Endothelial cell of umbilical vein (primary cell): ENCODE data around the gene OR6C6. TPM values are rescaled to one million over a fixed set of nuclear protein-coding genes. Genes with fewer than 3 reads are reported as not detected.

Experiments
- BruUV-seq: library from RNA; stranded (reverse); fragments of 400-500 nt; replicated peaks from 2 replicates; lab custom pipeline; 2021; lab: Mats Ljungman, UMichigan
- CTCF ChIA-PET: fragments of 300-600, 350-600 bp; sonication (Branson Sonifier 250); formaldehyde crosslinking; loops from one replicate; lab custom pipeline; 2021; ENCODE audit warnings: antibody characterized with exemption, inconsistent platforms; lab: Charles Lee
- POLR2A ChIA-PET: fragments of 300-600, 350-600 bp; sonication (Branson Sonifier 250); formaldehyde crosslinking; loops from one replicate; lab custom pipeline; 2021; ENCODE audit warnings: antibody characterized with exemption, inconsistent platforms; lab: Charles Lee
- DNase-seq: peaks from one replicate; pipeline ENCODE4 v3.0.0-alpha.2; 2011; ENCODE audit warnings: low read depth, low spot score
- FAIRE-seq: peaks from 2 replicates; lab custom pipeline; 2011; peaks lifted over from hg19 to GRCh38; lab: Jason Lieb, UNC
- H2AFZ ChIP-seq: 2 replicates; pipeline ENCODE4 v1.6.0; 2012; ENCODE audit warnings: low read depth, low read length, control low read depth, inconsistent platforms
- H3K27ac ChIP-seq: 2 replicates; pipeline ENCODE4 v1.5.1; 2011; ENCODE audit warnings: low read depth, mild to moderate bottlenecking, control low read depth, low read length, moderate library complexity; ENCODE audit not compliant: insufficient read depth
- H3K27me3 ChIP-seq, 2 experiments: 2 replicates each; pipeline versions ENCODE4 v1.6.0 to v1.6.1; 2011; ENCODE audit warnings: low read length in 2 of 2, mixed read lengths in 1 of 2; ENCODE audit not compliant: control insufficient read depth in 2 of 2, insufficient read depth in 2 of 2
- H3K36me3 ChIP-seq, 2 experiments: 2 replicates in 1 of 2; 3 replicates in 1 of 2; pipeline ENCODE4 v1.5.1; 2011; ENCODE audit warnings: low read length in 2 of 2, mild to moderate bottlenecking in 1 of 2, moderate library complexity in 1 of 2; ENCODE audit not compliant: control insufficient read depth in 2 of 2, insufficient read depth in 2 of 2; ENCODE audit errors: extremely low read depth in 1 of 2
- H3K4me1 ChIP-seq: 3 replicates; pipeline ENCODE4 v1.5.1; 2011; ENCODE audit warnings: mild to moderate bottlenecking, low read length; ENCODE audit not compliant: control insufficient read depth, insufficient read depth; ENCODE audit errors: extremely low read depth
- H3K4me2 ChIP-seq: 2 replicates; pipeline ENCODE4 v1.6.1; 2011; ENCODE audit warnings: low read length, control low read depth, mixed read lengths; ENCODE audit not compliant: insufficient read depth
- H3K4me3 ChIP-seq, 3 experiments: fragments of 200-600 bp in 1 of 3; sonication (generic), shearing (Covaris generic) in 1 of 3; replicated peaks in 1 of 3; 2 replicates each; pipeline ENCODE4 v1.5.1; 2011 to 2016; ENCODE audit warnings: control low read depth in 3 of 3, low read length in 3 of 3, mild to moderate bottlenecking in 2 of 3, inconsistent platforms in 1 of 3, low read depth in 1 of 3, moderate library complexity in 1 of 3; ENCODE audit not compliant: insufficient read depth in 1 of 3
- H3K79me2 ChIP-seq: 2 replicates; pipeline ENCODE4 v1.6.0; 2012; ENCODE audit warnings: low read length, inconsistent platforms; ENCODE audit not compliant: control insufficient read depth, insufficient read depth
- H3K9ac ChIP-seq: replicated peaks from 2 replicates; pipeline ENCODE3; 2011; ENCODE audit warnings: low read length, control low read depth; ENCODE audit not compliant: insufficient read depth; ENCODE audit errors: extremely low read depth
- H3K9me1 ChIP-seq: replicated peaks from 3 replicates; pipeline ENCODE4 v1.6.0; 2011; ENCODE audit warnings: mild to moderate bottlenecking, low read length; ENCODE audit not compliant: control insufficient read depth, insufficient read depth; ENCODE audit errors: extremely low read depth
- H3K9me3 ChIP-seq: replicated peaks from 2 replicates; pipeline ENCODE4 v1.5.1; 2012; ENCODE audit warnings: low read length, inconsistent platforms; ENCODE audit not compliant: control insufficient read depth, insufficient read depth
- H4K20me1 ChIP-seq: replicated peaks from 2 replicates; pipeline ENCODE3; 2011; ENCODE audit warnings: mild to moderate bottlenecking, low read length; ENCODE audit not compliant: control insufficient read depth, insufficient read depth; ENCODE audit errors: extremely low read depth
- EZH2 ChIP-seq: IDR thresholded peaks from 2 replicates; pipeline ENCODE4 v1.6.1; 2012; ENCODE audit warnings: borderline replicate concordance, low read depth, mild to moderate bottlenecking, moderate library complexity, low read length, inconsistent platforms; ENCODE audit not compliant: severe bottlenecking
- FOS ChIP-seq: IDR thresholded peaks from 2 replicates; pipeline ENCODE4 v1.6.1; 2011; ENCODE audit warnings: mild to moderate bottlenecking, low read length, moderate library complexity, borderline replicate concordance; ENCODE audit not compliant: insufficient read depth
- GATA2 ChIP-seq: IDR thresholded peaks from 2 replicates; pipeline ENCODE4 v1.7.0; 2011; ENCODE audit warnings: low read depth, mild to moderate bottlenecking, moderate library complexity, mixed read lengths, low read length; ENCODE audit not compliant: insufficient read length, insufficient read depth
- JUN ChIP-seq: IDR thresholded peaks from 2 replicates; pipeline ENCODE4 v1.6.1; 2011; ENCODE audit warnings: borderline replicate concordance, low read depth; ENCODE audit not compliant: insufficient read length, insufficient read depth
- MYC ChIP-seq: IDR thresholded peaks from one replicate; pipeline ENCODE4 v1.6.1; 2011; ENCODE audit warnings: mild to moderate bottlenecking, low read depth, low read length
- POLR2A ChIP-seq: IDR thresholded peaks from 2 replicates; pipeline ENCODE4 v1.6.1; 2012; ENCODE audit warnings: low read depth, mild to moderate bottlenecking, control low read depth, low read length
- POLR2AphosphoS5 ChIP-seq: IDR thresholded peaks from 2 replicates; pipeline ENCODE4 v1.6.1; 2012; ENCODE audit warnings: low read depth, mild to moderate bottlenecking, control low read depth, low read length, moderate library complexity; ENCODE audit not compliant: insufficient read depth
- dilution Hi-C: fragments of 300-500 bp; cut with MboI; formaldehyde crosslinking; loops from one replicate; pipeline ENCODE4 v1.15.0; 2019; ENCODE audit warnings: low sequenced_read_pairs; ENCODE audit not compliant: extremely low pct_ligation_motif_present
- intact Hi-C: fragments of 100-400 bp; cut with micrococcal nuclease; formaldehyde crosslinking; loops from one replicate; pipeline ENCODE4 v1.10.0; 2022
- polyA plus RNA-seq, 4 experiments: library from polyadenylated mRNA; depleted of rRNA in 3 of 4; stranded (reverse) in 3 of 4; unstranded in 1 of 4; fragments of >200 nt; gene quantifications; 2 replicates each; pipeline versions ENCODE4 v1.2.1 to v1.2.3, GENCODE V29; 2011 to 2012; ENCODE audit warnings: missing spikeins in 1 of 4
- total RNA-seq: library from RNA; stranded (reverse); gene quantifications from 2 replicates; pipeline ENCODE4 v1.2.3, GENCODE V29; 2021
- TF ChIP-seq, protein P1 (sequence below): IDR thresholded peaks from 2 replicates; pipeline ENCODE4 v1.6.1; 2011; ENCODE audit not compliant: insufficient read depth, insufficient read length
- TF ChIP-seq, protein P2 (sequence below), 2 donors: IDR thresholded peaks; 1 replicate in 1 of 2; 2 replicates in 1 of 2; pipeline ENCODE4 v1.5.1; 2011; ENCODE audit warnings: low read length in 2 of 2, mild to moderate bottlenecking in 2 of 2, moderate library complexity in 2 of 2, control low read depth in 1 of 2, inconsistent platforms in 1 of 2, low read depth in 1 of 2; ENCODE audit not compliant: insufficient read depth in 1 of 2; ENCODE audit errors: extremely low read depth in 1 of 2

Gene OR6C6
- total and polyA plus RNA-seq, 2 donors (not counting 3 experiments of a cell fraction or from before 2014, with no cell fraction given) = not detected

DNA sequence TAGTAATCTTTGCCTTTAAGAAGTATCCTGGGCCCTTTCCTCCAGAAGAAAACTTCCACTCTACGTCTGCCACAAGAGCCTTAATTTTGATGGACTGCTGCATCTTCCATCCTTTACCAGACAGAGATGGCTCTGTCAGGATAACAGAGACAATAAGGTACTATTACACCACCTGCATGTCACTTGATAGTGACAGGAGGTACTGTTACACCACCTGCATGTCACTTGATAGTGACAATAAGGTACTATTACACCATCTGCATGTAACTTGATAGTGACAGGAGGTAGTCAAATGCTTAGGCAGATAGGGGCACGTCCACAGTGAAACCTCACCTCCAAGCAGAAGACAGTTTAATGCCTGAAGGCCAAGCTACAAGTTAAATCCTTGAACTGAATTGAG is 38.1 kb downstream of the OR6C6 start:
- Histone ChIP-seq H2AFZ (no peak overlapping the region), H3K9me3 (no peaks in the 10 kb centered on the region), H3K4me3 (no peak overlapping the region), H4K20me1 (no peaks in the 10 kb centered on the region), H3K79me2 (no peaks in the 10 kb centered on the region), H3K4me2 (no peak overlapping the region), H3K4me1 (no peaks in the 10 kb centered on the region), H3K27me3 (no peaks in the 10 kb centered on the region), H3K9me1 (no peaks in the 10 kb centered on the region), H3K27ac (no peak overlapping the region), H3K9ac (no peak overlapping the region), H3K36me3 (no peaks in the 10 kb centered on the region)
- intact Hi-C loops (no loop called here), dilution Hi-C loops (no loop called here)
- ChIA-PET CTCF (no interaction called here), POLR2A (no interaction called here)
- no TSS peak for BruUV-seq
- FAIRE-seq = no peak
- TF ChIP-seq MYC = no peak
- TF ChIP-seq, protein P1, sequence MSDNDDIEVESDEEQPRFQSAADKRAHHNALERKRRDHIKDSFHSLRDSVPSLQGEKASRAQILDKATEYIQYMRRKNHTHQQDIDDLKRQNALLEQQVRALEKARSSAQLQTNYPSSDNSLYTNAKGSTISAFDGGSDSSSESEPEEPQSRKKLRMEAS = no peak
- no peak for TF ChIP-seq JUN
- TF ChIP-seq POLR2AphosphoS5 = no peak
- TF ChIP-seq POLR2A = no peak
- TF ChIP-seq GATA2 = no peak
- TF ChIP-seq, protein P2, sequence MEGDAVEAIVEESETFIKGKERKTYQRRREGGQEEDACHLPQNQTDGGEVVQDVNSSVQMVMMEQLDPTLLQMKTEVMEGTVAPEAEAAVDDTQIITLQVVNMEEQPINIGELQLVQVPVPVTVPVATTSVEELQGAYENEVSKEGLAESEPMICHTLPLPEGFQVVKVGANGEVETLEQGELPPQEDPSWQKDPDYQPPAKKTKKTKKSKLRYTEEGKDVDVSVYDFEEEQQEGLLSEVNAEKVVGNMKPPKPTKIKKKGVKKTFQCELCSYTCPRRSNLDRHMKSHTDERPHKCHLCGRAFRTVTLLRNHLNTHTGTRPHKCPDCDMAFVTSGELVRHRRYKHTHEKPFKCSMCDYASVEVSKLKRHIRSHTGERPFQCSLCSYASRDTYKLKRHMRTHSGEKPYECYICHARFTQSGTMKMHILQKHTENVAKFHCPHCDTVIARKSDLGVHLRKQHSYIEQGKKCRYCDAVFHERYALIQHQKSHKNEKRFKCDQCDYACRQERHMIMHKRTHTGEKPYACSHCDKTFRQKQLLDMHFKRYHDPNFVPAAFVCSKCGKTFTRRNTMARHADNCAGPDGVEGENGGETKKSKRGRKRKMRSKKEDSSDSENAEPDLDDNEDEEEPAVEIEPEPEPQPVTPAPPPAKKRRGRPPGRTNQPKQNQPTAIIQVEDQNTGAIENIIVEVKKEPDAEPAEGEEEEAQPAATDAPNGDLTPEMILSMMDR (IDR thresholded peaks at IDR 0.05; ENCODE audit: extremely low read depth in 1 of 2, insufficient read depth in 1 of 2, low read depth in 1 of 2, low read length in 2 of 2) = no peak
- no peak for TF ChIP-seq FOS
- TF ChIP-seq EZH2 = no peak
- DNase-seq = no peak
